GM18502 (cell line): ENCODE measurements around the gene PRLHR.

ENCODE experiments used
- ATAC-seq: cut with Tn5 transposase; IDR thresholded peaks from one replicate; pipeline ENCODE4 v1.9.1; 2021; ENCODE audit warnings: mild to moderate bottlenecking; ENCODE audit not compliant: unreplicated experiment, poor library complexity

Gene PRLHR

DNA sequence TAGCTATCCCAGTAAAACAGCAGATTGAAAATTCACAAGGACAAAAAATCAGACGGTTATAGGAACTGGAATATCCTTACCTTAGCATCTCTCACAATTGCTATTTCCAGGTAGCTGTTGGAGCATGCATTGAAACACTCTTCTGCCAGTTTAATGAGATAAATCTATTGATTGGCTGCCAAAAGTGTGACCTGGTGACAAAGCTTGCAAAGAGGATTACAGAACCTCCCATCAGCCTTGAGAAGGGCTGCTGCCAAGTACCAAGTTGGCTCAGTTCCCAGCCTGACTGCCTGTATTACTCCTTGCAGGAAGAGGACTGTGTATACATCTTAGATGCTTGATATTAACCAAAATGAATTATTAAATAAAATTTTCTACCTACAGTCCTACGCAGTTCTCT, 5.1 kb downstream of the PRLHR start:
- no peak for ATAC-seq

DNA sequence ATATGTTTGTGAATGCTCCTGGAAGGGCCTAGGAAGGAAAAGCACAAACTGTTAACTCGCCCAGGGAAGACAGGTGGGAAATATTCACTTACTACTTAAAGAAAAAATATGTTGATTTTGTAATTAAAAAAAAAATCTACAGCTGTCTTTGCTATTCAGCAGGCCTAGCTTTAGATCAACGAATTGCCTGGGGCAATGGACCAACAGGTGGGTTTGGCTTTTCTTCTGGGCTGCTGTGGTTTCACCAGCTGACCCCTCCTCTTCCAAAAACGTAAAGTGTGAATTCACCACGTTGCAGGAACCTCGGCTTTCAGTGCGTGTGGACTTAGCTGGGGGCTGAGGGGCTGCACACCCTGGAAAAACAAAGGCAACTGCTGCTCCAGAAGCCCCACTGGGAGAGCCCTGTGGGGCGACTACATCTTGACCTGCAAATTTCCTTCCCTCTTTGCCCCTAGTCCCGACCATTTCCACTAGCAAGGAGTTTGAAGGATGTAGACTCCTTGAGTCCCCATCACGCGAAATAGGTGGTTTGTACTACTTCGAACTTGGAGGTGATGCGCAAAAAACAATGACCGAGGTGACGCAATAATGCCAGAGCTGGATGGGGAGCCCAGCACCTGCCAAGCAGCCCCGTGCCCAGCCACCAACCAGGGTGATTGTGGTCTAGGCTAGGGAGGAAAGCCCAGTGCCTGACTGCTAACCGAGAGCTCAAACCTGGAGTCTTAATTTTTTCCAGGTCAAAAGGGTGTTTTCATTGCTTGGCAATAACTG, 7.4 kb downstream of the PRLHR start:
- no peak for ATAC-seq

DNA sequence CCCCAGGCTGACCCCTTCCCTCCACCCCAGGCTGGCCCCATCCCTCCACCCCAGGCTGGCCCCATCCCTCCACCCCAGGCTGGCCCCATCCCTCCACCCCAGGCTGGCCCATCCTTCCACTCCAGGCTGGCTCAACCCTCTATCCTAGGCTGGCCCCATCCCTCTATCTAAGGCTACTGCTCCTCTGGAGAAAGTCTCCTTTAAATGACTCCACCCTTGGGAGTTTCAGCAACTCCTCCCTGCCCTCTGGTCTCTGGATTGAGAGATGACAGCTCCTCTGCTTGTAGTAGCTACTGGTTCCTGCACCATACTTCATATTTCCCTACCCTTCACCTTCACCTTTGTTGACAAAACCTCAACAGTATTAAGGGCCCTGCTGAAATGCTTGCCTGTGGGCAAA, 8.5 kb downstream of the PRLHR start:
- ATAC-seq, result no peak

DNA sequence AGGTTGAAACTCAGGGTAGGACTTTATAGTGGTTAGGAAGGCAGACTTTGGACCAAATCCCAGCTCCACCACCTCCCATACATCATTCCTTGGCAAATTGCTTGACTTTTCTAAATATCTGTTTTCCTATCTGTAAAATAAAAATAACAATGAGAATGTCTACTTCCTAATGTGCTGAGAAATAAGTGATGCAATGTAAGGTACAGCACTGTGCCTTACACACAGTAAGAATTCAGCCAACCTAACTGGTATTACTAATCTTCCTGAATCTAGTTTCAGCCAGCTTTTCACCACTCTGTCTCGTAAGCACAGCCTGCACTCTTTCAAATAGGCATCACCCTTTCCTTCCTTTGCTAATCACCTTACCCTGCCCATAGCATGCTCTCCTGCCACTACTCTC, 9.7 kb downstream of the PRLHR start:
- no peak for ATAC-seq

DNA sequence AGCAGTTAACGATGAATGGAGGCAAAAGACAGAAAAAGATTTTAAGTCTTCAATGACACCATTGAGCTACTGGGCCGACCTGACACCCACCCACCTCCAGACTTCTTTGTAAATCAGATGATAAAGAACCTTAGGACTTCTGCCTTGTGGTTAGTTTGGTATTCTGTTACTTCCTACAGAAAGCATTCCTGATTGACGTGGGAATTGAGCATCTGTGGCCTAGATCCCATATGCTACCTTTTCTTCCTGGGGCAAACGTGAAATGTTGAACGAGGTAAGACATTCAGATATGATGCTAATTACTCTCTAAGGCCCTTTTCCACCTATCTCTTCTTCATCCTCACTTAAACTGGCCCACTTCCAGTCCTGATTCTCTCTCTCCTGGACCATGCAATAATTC, 10.2 kb downstream of the PRLHR start:
- no peak for ATAC-seq

DNA sequence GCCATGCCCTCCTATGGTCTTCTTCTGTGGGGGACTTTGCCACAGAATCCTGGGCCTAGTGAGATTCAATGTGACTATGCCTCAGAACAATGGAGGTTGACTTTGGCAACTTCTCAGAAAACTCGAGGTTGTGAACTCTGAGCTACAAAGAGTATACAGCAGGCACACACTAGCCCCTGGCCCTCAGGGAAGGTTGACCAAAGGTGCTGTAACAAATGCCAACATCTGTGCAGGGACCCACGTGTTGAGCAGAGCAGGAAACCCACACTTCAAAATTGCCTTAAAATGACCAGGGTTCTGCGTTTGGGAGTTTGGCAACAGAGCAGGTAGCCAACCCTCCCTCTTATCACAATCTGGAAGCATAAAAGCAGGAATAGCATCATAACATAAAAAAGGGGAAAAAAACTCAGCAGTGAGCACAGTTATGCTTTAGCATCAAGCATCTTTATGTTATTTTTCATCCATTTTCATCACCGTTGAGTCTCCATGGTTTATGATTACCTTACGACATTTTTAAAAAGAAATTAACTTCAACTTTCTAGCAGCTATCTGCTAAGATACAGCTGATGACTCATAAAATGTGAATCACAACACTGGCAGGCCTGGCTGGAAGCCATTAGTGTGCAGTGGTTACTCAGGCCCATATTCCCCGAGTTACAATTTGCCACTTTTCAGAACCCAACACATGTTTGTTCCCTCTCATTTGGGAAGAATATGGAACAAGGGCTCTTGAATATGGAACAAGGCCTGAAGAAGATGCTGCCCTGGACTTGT, 11.1 kb downstream of the PRLHR start:
- no peak for ATAC-seq

DNA sequence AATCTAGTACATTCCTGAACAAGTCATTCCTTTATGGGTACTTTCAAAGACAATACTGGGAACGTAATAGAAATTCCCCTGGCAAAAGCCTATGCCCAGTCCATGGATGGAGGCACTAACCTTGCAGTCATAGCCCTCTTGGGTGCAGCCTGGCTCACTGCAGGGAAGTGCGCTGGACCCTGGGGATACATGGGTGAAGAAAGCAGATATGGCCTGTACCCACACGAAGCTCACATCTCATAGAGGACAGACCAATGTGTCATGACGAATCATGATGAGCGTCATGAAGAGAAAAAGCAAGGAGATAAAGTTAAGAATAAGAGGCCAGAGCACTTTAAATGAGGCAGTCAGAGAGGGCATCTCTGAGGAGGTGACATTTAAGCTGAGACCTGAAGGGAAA, 11.8 kb downstream of the PRLHR start:
- no peak for ATAC-seq

DNA sequence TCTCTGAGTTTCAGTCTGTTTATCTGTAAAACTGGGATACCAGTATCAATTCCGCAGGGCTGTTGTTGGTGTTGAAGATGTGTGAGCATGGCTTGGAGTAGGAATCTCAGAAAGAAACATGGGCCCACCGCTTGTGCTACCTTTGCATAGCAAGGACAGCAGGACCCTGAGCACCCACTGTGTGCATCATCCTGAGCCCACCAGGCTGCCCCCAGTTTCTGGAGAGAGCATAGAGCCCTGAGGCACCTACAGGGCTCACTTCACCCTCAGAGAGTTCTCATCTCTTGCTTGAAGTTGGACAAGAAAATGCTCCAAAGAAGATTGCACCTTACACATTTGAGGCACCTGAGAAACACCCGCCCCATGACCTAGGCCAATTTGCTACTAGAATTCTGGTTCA, 12.9 kb downstream of the PRLHR start:
- no peak for ATAC-seq

DNA sequence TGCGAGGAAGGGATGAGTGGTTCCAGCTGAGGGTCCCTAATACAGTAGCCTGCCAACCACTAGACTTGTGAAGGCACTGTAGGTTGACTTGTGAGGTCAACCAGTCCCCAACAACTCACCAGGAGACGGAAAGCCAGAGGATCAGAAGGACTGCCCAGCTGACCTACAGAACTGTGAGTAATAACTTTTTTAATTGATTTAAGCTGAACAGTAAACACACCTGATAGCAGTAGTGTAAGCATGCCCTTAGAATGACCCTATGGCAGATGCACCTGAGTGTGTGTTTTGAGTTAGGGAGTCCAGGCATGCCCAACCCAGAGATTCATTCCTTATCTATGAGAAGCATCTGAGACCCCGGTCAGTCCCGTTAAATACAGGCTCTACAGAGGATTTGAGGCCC, 14.1 kb downstream of the PRLHR start:
- no peak for ATAC-seq

DNA sequence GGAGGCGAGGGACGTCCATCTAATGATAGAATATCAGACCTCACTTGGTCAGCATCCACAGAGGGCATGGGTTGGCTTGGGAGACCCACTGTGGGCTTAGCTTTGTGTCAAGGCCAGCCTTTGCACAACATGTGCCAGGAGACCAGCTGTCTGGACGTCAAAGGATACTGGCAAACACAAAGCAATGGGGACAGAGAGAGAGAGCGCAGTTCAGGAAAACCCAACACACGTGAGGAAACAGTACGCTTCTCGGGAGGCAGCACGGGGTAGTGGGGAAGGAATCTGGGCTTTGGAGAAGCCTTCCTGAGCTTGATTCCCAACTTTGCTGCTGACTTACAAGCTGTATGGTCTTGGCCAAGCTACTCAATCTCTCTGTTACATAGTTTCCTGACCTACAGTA, 14.7 kb downstream of the PRLHR start:
- no peak for ATAC-seq

DNA sequence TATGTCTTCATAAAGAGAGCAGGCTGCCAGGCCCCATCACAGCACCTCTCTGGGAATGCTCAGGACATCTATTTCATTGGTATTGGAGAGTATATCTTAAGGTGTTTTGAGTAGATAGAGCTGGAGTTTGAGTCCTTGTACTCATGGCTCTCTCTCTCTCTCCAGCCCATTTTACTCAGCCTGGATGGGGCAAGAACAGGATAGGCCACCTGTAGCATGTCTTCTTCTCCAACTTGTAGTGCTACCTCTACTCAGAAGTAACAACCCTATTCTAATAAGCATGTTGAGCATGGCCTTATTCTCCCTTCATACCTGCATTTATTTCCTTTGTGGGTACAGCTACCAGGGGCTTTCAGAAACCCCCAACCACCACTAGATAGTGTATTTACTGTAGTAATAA, 21.9 kb downstream of the PRLHR start:
- no peak for ATAC-seq

DNA sequence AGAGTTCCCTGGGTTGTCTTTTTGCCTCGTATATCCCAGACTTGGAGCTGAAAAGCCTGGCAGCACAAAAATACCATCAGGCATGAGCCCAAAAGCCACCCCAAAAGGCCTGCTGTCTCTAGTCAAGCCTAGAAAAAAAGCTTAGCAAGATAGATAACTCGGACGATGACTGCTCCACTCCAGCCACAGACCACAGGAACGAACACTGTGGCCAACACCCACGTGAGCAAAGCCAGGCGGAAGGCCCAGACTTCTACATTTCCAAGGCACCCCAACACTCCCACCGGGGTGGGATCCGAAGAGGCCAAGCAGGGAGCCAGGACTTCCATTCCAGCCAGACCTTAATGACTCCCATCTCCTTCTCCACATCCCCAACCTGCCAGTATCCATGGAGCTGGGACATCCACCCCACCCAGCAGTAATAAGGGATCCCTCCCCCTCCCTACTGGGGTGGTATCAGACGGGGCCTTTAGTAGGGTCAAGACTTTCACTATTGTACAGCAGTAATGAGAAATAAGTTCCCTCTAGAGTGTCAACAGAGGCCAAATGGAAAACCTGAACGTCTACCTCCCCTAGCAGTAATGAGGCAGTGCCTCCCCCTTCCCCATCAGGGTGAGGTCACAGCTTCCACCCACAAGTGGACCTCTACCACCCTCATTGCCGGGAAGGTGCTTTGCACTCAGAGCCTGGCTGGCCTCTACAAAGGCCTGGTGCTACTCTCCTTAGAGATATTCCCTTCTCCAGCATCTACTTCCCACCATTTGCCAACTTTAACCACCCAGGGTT, 23.0 kb downstream of the PRLHR start:
- no peak for ATAC-seq

DNA sequence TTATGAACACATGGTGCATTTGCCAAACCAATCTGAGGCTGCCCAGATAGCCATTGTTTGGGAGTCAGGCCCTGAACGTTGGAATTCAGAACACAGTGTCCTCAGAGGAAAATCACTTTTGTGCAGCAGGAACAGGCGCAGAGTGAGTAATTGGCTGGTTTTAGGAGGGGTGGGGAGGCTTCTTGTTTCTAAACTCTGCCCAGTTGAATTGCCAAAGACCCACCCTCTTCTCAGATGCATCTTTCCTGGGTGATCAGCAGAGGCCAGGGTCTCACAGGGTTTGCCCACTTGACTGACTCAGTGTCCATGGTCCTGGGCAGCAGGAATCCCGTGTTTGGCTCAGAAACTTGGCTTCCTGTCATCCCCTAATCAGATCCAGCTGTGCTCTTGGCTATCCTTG, 24.3 kb downstream of the PRLHR start:
- ATAC-seq, result no peak

DNA sequence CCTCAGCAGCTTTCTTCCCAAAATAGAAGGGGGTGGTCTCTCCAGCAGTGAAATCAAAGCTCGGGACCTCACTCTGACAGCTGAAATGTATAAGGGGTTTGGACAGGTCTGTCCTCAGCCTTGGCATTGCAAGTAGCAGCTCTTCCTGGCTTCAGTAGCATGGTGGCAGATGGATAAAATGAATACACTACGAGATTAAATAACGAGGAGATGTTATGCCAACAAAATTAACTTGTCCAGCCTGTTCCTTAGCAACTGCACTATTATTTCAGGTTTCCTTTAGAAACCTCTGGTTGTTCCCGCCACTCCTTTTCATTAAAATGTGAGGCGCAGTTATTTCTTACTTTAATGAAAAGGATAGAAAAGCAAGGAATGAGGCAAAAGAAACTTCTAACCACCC, 24.9 kb downstream of the PRLHR start:
- ATAC-seq, result no peak

DNA sequence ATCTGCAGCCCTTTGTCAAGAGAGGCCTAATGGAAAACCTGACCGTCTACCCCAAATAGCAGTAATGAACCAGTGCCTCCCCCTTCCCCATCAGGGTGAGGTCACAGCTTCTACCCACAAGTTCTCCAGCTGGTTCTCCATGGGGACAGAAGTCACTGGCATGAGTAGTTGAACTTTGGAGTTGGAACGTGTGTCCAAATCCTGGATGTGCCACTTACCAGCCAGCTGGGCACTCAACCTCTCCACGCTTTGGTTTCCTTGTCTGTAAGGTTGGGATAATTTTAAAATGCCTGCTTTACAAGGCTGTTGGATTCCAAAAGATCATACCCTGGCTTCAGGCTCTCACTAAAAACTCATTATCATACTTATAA, 25.6 kb downstream of the PRLHR start:
- no peak for ATAC-seq

DNA sequence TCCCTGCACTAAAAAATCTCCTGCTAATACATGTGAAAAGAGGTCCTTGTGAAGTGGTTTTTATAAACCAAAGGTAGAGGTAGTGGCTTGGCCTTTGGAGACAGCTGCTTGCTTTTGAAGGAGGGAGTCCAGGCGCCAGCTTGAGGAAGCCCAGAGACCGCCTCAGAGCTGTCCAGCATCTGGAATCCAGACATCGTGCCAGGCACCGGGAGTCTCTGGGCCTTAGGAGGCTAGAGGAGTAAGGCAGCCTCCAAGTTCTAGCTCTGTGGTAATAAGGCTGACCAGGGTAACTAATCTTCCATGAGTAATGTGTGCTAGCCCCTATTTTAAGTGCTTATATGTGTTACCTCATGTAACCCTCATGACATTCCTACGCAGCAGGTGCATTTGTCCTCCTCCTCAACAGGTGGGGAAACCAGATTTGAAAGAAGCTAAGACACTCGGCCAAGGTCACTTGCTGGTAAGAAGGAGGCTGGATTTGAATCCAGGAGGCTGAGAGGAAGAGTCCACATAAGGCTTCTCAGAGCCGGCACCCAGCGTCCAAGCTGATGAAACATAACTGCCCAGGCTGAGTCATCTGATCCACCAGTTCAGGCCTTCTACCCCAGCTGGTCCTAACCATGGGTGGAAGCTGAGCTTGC, 26.1 kb downstream of the PRLHR start:
- ATAC-seq, result no peak

DNA sequence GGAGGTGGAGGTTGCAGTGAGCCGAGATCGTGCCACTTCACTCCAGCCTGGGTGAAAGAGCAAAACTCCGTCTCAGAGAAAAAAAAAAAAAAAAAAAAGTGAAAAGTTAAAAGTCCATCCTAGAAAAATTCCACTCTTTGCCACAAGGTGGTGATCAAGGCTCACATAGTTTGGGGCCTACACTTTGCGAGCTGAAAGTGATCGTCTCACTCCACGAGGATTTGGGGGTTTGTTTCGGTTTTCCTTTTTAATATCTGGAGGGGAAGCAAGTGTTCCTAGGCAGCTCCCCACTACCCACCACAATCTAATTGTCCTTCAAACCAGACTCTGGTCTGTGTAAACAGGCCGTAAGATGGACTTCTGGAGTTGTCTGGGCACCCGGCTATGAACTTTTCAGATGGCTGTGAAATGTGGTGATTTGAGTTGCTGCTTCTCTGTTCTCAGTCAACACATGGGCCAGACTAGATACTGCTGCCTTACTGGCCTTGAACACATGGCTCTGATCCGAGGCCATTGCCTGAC, 27.1 kb downstream of the PRLHR start:
- ATAC-seq, result peak; percentile 69

DNA sequence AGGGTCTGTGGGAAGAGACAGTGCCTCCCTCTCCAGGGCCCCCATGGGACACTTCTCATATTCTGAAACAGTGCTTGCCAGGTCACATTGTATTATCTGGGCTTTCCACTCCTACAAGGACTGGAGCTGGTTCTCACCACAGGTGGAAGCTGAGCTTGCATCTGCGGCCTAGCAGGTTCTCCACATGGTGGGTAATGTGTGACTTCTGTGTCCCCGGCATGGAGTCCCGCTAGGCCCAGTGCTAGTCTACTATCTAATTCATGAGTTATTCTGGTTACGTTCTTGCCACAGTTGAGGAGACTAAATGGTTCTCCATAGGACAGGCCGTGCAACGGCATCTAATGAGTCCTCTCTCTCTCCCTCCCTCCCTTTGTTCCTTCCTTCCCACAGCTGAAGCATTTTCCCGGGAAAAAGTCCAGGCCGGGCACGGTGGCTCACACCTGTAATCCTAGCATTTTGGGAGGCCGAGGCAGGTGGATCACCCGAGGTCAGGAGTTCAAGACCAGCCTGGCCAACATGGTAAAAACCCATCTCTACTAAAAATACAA, 27.7 kb downstream of the PRLHR start:
- ATAC-seq, result no peak

DNA sequence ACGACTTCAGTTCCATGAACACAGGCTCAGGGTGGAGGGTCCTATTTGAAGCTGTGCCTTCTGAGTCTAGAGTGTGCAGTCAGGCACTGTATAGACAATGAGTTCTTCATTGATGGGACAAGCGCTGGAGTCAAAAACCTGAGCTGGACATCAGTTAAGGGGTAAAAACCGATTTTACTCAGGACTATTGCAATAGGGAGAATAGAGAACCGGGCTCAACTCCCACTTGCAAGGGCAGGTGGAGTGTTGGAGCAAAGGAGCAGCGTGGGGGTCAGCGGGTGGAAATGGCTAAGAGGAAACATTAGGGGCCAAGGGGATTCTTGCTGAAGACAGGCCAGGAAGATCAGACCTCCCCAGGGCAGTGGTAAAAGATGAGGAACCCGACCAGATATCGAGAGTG, 28.5 kb downstream of the PRLHR start:
- ATAC-seq, result no peak
